GM12874 (cell line): Measurements from ENCODE around the gene FUOM.

Experiments used
- CTCF ChIP-seq: IDR thresholded peaks from 2 replicates; pipeline ENCODE4 v1.5.1; 2011; ENCODE audit warnings: low read depth, mild to moderate bottlenecking, control low read depth, low read length, moderate library complexity; ENCODE audit not compliant: insufficient read depth

The FUOM gene

DNA sequence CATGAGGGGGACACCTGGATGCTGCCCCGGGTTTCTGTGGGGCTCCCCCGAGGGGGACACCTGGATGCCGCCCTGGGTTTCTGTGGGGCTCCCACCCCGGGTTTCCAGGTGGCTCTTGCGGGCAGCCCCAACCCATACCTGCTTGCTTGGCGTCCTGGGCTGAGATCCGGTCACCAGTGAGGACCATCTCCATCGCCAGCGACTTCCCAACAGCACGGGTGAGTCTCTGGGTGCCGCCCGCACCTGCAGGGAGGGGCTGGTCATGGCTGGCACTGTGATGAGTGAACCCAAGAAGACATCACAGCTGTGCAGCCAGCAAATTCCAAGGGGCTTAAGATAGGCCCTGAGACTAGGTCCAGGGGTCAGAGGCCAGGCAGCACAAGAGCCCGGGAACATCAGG lies 8.9 kb upstream of the FUOM start:
- no peak for TF ChIP-seq CTCF

GRCh38 chr10:133366130-133366478 lies 8.3 kb upstream of the FUOM start:
- no peak for TF ChIP-seq CTCF

DNA sequence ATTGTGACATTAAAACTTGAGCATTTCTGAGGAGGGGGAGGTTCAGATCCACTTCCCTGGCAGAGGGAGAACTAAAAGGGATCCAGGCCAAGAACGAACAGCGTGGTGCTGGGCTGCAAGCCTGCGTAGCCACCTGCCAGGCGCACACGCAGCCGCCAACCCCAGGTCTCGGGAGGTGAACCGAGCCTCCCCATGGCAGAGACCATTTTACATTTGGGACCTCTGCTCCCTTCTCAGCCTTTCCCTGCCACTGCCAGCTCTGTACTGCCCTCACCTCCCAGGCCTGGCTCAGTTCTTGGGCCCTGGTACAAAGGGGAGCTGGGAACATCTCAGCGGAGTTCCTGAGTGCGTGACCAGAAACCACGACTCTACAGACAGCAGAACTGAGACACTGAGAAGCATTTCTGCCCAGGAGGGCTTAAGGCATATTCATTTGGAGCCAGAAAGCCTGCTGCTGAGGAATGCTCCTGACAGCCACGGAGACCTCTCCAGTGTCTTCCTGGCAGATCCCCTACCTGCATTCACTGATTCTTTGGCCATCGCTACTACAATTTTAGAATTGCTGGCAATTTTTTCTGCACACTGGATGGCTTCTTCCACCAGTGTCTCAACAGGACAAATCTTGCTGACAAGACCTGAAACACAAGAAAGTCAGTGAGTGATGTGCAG lies 7.8 kb upstream of the FUOM start:
- no peak for TF ChIP-seq CTCF

DNA sequence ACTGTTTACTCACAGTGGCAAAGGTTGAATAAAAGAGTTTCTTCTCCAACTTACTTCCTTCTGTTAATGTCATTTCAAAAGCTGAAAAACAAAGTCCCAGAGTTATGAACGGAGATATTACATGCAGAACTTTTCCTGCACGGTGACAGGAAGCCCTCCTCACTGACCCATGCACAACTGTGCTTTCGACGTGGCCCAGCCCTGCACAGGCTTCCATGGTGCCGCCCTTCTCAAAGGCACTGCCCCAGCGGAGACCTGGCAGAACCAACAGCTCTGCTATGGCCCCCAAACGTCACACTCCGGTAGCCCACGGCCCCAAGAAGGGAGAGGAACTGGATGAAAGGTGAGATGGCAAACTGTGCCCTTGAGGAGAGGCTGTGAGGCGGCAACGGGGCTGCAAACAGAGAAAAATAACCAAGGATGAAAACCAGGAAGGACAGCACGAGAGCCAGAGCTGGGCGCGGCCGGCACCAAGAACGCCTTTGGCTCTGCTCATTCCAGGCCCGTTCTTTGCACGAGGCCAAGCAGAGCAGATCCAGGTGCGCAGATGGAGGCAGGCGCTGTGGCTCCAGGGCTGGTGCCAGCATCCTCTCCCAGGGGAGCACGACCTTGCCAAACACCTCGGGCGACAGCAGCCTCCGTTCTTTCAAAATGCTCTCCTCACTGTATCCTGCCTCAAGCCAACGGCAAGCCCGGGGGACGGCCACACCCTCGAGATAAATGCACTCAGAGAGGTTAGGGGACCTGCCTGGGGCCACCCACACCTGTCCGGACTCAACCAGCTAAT lies 7.0 kb upstream of the FUOM start:
- no peak for TF ChIP-seq CTCF

DNA sequence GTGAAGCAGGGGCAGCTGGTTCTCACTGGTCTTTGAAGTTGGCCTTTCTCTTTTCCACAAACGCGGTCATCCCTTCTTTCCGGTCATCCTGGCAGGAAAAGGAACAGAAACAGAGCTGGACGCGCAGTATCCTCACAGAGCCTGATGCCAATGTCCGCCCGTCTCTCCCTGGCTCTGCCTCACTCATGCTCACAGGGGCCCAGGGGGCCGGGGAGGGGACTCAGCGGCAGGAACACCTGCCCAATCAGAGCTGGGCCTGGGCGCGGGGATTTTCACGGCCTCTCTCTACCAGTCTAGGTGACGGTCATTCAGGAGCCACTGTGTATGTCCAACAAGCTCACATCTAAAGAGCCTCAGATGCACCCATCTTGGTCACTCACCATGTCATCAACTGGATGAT lies 5.0 kb upstream of the FUOM start:
- TF ChIP-seq CTCF, result no peak

DNA sequence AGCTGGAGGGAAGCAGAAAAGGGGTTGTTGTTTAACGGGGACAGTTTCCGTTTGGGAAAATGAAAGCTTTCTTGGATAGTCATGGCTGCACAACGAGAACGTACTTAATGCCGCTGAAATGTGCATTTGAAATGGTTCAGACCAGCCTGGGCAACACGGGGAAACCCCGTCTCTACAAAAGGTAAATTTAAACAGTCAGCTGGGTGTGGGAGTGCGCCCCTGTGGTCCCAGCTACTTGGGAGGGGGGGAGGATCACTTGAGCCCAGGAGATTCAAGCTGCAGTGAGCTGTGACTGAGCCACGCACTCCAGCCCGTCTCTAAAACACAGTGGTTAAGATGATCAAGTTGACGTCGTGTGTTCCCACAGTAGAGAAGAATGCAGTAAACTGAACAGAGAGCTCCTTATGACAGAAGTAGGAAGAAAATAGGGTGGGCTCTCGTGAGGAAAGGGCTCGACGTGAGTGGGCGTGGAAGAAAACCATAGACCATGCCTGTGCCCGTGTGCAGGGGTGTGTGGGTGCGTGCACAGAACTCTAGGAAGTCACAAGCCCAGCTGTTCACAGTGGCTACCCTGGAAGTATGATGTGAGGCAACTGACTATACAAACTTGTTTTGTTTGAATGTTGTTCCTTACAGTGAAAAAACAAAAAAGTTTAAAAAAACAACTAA lies 4.1 kb upstream of the FUOM start:
- no peak for TF ChIP-seq CTCF

DNA sequence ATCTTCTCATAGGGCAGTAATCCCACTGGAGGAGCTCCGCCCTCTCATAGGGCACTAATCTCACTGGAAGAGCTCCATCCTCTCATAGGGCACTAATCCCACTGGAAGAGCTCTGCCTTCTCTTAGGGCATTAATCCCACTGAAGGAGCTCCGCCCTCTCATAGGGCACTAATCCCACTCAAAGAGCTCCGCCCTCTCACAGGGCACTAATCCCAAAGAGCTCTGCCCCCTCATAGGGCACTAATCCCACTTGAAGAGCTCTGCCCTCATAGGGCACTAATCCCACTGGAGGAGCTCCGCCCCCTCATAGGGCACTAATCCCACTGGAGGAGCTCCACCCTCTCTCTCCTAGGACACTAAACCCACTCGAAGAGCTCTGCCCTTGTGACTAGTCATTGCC lies 3.4 kb upstream of the FUOM start:
- no peak for TF ChIP-seq CTCF
